Ovary (tissue), 9 donors: ENCODE results near the gene IQGAP2. TPM values are rescaled to one million over a fixed set of nuclear protein-coding genes. Genes with fewer than 3 reads are reported as not detected.
"Not testable (repeated sequence)": the region's sequence is repeated elsewhere in the genome, so short reads cannot be mapped to it uniquely, and the experiment has no call there.

Source experiments
- DNase-seq, 5 donors: peaks; one replicate each; pipeline ENCODE4 v3.0.0-alpha.2; 2019 to 2020
- H3K27ac ChIP-seq, 2 donors: fragments of 200-600 bp; one replicate each; pipeline versions ENCODE4 v1.5.1 to v1.8.0; 2019 to 2022
- H3K27me3 ChIP-seq: fragments of 200-600 bp; one replicate; pipeline ENCODE4 v1.8.0; 2022
- H3K36me3 ChIP-seq: fragments of 200-600 bp; sonication (generic); one replicate; pipeline ENCODE4 v1.5.1; 2019
- H3K4me1 ChIP-seq: one replicate; pipeline ENCODE4 v1.8.1; 2013; ENCODE audit warnings: mild to moderate bottlenecking, moderate library complexity; ENCODE audit not compliant: insufficient read depth
- H3K4me3 ChIP-seq: fragments of 200-600 bp; sonication (generic); one replicate; pipeline ENCODE4 v1.5.1; 2017
- H3K9me3 ChIP-seq, 2 donors: fragments of 200-600 bp in 1 of 2; sonication (generic) in 1 of 2; one replicate each; pipeline versions ENCODE4 v1.5.1 to v1.8.1; 2013 to 2019; ENCODE audit warnings: mild to moderate bottlenecking in 1 of 2, moderate library complexity in 1 of 2
- EP300 ChIP-seq: sonication (generic); formaldehyde crosslinking; IDR thresholded peaks from one replicate; pipeline ENCODE4 v1.6.1; 2017; ENCODE audit warnings: antibody characterized with exemption
- POLR2A ChIP-seq: fragments of 450-650 bp; IDR thresholded peaks from one replicate; pipeline ENCODE4 v1.6.1; 2017; ENCODE audit warnings: antibody characterized with exemption, mild to moderate bottlenecking, moderate library complexity
- WGBS, 3 donors: extraction: QIAGEN DNeasy Blood & Tissue Kit in 1 of 3; methylation state at CpG; one replicate each; pipeline versions ENCODE4 v1.1.5 to v1.1.7; 2013 to 2017; 5-methylcytosine and 5-hydroxymethylcytosine counted together
- intact Hi-C, 4 donors: fragments of 100-400 bp; cut with DNase I; formaldehyde crosslinking; loops; one replicate each; pipeline versions ENCODE4 v1.11.0 to v1.15.1; 2022 to 2023
- polyA plus RNA-seq, 2 donors: library from polyadenylated mRNA; stranded (reverse); fragments of 200-250 nt in 1 of 2; fragments of 350-450 nt in 1 of 2; fragmentation: Illumina TruSeq in 1 of 2; extraction: RNeasy Lipid Tissue Mini Kit (QIAGEN cat#74804) in 1 of 2; gene quantifications; one replicate each; pipeline ENCODE4 v1.2.3, GENCODE V29; 2013 to 2014
- total RNA-seq, 7 donors: library from RNA; depleted of rRNA in 2 of 7; stranded (reverse); fragments of >200 nt in 2 of 7; fragmentation: NEBNext Ultra II Directional in 3 of 7; extraction: Animal tissue kit (Norgen Biotek cat#: 25700) in 3 of 7; gene quantifications; one replicate each; pipeline versions ENCODE4 v1.1.0 to v1.2.4, GENCODE V29; 2016 to 2023
- TF ChIP-seq, protein P1 (sequence below), 3 donors: fragments of 450-650 bp in 2 of 3; fragments of 200-600 bp in 1 of 3; IDR thresholded peaks; one replicate each; pipeline versions ENCODE4 v1.5.1 to v1.8.0; 2016 to 2022; ENCODE audit warnings: antibody characterized with exemption in 3 of 3, mild to moderate bottlenecking in 1 of 3
- donor health status: DM: no; HTN: no; CAD: no; lungs with moderate emphysema.
- donor health status: DM: no; HTN: no; CAD: no.
- donor health status: Bipolar disorder and iron deficiency.
- donor health status: DM: yes; HTN: yes; CAD: no.
- donor health status: DM: no; HTN: no; CAD: no.
- donor health status: DM: yes; HTN: yes; CAD: no.

Gene IQGAP2
- total and polyA plus RNA-seq, 9 donors = 8.6 to 27.6 (median 13.9) TPM

DNA sequence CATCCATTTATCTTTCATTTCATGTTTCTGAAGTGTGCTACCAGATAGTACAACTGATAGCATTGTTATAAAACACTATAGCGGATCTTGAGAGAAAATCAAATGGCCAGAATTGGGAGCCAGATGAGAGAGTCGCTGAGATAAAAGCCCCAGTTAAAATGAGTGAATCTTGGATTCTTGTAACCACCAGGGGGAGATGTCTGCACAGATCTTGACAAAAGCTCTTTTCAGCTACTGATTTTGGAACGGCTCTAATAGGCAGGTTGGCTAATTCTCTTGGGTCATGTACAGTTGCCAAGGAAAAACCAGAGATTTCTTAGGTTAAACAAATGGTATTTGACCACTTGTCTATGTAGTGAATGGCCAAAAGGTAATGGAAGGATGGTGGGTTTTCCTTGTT lies 198.4 kb downstream of the IQGAP2 start:
- intact Hi-C loops = no loop called here
- Histone ChIP-seq H3K9me3 (no peaks in the 10 kb centered on the region), H3K27ac (no peak overlapping the region), H3K27me3 (no peaks in the 10 kb centered on the region), H3K36me3 (no peaks in the 10 kb centered on the region), H3K4me3 (no peak overlapping the region), H3K4me1 (no peaks in the 10 kb centered on the region)
- TF ChIP-seq, protein P1, sequence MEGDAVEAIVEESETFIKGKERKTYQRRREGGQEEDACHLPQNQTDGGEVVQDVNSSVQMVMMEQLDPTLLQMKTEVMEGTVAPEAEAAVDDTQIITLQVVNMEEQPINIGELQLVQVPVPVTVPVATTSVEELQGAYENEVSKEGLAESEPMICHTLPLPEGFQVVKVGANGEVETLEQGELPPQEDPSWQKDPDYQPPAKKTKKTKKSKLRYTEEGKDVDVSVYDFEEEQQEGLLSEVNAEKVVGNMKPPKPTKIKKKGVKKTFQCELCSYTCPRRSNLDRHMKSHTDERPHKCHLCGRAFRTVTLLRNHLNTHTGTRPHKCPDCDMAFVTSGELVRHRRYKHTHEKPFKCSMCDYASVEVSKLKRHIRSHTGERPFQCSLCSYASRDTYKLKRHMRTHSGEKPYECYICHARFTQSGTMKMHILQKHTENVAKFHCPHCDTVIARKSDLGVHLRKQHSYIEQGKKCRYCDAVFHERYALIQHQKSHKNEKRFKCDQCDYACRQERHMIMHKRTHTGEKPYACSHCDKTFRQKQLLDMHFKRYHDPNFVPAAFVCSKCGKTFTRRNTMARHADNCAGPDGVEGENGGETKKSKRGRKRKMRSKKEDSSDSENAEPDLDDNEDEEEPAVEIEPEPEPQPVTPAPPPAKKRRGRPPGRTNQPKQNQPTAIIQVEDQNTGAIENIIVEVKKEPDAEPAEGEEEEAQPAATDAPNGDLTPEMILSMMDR (IDR thresholded peaks at IDR 0.05) = peak; percentile 36 to 42 (median 37)
- TF ChIP-seq POLR2A (no peak), EP300 (no peak)
- DNase-seq = no peak
- WGBS, 3 donors = 16 to 18% (median 17%) methylated on average over 3 of the region's 3 CpGs

- H3K27ac ChIP-seq = no peak overlapping the region
- no peak overlapping the region for H3K4me3 ChIP-seq
- TF ChIP-seq, protein P1 (IDR thresholded peaks at IDR 0.05) = no peak
- TF ChIP-seq POLR2A (no peak), EP300 (no peak)
- no peaks in the 10 kb centered on the region for H3K27me3 ChIP-seq
- 69 to 74% (median 71%) methylated on average over 2 of the region's 2 CpGs for WGBS, 3 donors
- intact Hi-C loops = no loop called here
- H3K9me3 ChIP-seq = no peaks in the 10 kb centered on the region
- no peaks in the 10 kb centered on the region for H3K4me1 ChIP-seq
- no peaks in the 10 kb centered on the region for H3K36me3 ChIP-seq
- DNase-seq = no peak
Observed at GRCh38 chr5:76602094-76602726, 199.1 kb downstream of the IQGAP2 start.

DNA sequence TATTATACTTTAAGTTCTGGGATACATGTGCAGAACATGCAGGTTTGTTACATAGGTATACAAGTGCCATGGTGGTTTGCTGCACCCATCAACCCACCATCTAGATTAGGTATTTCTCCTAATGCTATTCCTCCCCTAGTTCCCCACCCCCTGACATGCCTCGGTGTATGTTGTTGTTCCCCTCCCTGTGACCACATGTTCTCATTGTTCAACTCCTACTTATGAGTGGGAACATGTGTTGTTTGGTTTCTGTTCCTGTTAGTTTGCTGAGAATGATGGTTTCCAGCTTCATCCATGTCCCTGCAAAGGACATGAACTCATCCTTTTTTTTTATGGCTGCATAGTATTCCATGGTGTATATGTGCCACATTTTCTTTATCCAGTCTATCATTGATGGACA lies 200.9 kb downstream of the IQGAP2 start:
- H3K36me3 ChIP-seq, H3K9me3 ChIP-seq, H3K4me1 ChIP-seq, intact Hi-C loops, H3K27me3 ChIP-seq, H3K4me3 ChIP-seq, H3K27ac ChIP-seq, DNase-seq: not testable (repeated sequence)
- WGBS, 3 donors = 11 to 39% (median 20%) methylated on average over 1 of the region's 1 CpG

- Histone ChIP-seq H3K4me1 (peaks cover 3% of the 10 kb centered on the region), H3K4me3 (no peak overlapping the region), H3K27ac (no peak overlapping the region), H3K9me3 (no peaks in the 10 kb centered on the region), H3K36me3 (no peaks in the 10 kb centered on the region), H3K27me3 (no peaks in the 10 kb centered on the region)
- WGBS, 3 donors = 59 to 95% (median 67%) methylated on average over 2 of the region's 2 CpGs
- no peak for DNase-seq
- intact Hi-C loops = no loop called here
- TF ChIP-seq, protein P1 (IDR thresholded peaks at IDR 0.05) = no peak
- TF ChIP-seq POLR2A (no peak), EP300 (no peak)
Observed at GRCh38 chr5:76604838-76605237, 201.8 kb downstream of the IQGAP2 start.

- Histone ChIP-seq H3K36me3 (no peaks in the 10 kb centered on the region), H3K27ac (no peak overlapping the region), H3K27me3 (no peaks in the 10 kb centered on the region), H3K9me3 (no peaks in the 10 kb centered on the region), H3K4me3 (no peak overlapping the region), H3K4me1 (peaks cover 3% of the 10 kb centered on the region)
- intact Hi-C loops = no loop called here
- WGBS, 3 donors = 41 to 50% (median 47%) methylated on average over 2 of the region's 2 CpGs
- no peak for TF ChIP-seq POLR2A
- no peak for TF ChIP-seq EP300
- TF ChIP-seq, protein P1 (IDR thresholded peaks at IDR 0.05) = no peak
- DNase-seq = no peak
Observed at GRCh38 chr5:76606701-76607100, 203.6 kb downstream of the IQGAP2 start.
